ENCODE data around the gene RNF151. TPM values are rescaled to one million over a fixed set of nuclear protein-coding genes. Genes with fewer than 3 reads are reported as not detected.

RNF151 gene
- total RNA-seq, 1 experiment from 2014 or later: 0.28 TPM

DNA sequence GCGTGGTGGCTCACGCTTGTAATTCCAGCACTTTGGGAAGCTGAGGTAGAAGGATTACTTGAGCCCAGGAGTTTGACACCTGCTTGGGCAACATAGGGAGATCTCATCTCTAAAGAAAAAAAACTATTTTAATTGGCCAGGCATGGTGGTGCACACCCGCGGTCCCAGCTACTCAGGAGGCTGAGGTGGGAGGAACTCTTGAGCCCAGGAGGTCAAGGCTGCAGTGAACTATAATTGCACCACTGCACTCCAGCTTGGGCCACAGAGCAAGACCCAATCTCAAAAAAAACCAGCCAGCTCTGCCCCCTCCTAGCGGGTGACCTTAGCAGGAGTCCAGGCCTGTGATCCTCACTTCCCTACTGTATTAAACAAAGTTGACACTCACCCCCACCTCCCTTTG lies 42.6 kb upstream of the RNF151 start:
- H3K4me2 ChIP-seq (ENCODE audit: insufficient read depth, insufficient read length, low read length): peak overlapping the region; percentile 15
- no CpG with 5 or more reads among the region's 5 CpGs for WGBS (ENCODE audit: extremely low coverage, insufficient read length, low lambda C conversion rate)
- H4K5ac ChIP-seq (ENCODE audit: insufficient read length, low read depth, low read length): no peak overlapping the region
- H3K27me3 Mint-ChIP-seq (ENCODE audit: low read depth): peaks cover 69% of the 10 kb centered on the region
- H3T11ph ChIP-seq (ENCODE audit: low read length): no peak overlapping the region
- no peaks in the 10 kb centered on the region for H3K9me3 ChIP-seq (ENCODE audit: control insufficient read depth, low read depth, low read length)
- H4K8ac ChIP-seq (replicated peaks; ENCODE audit: insufficient read length, low read depth, low read length): no peak overlapping the region
- no peak overlapping the region for H3K4ac ChIP-seq (ENCODE audit: low read depth, low read length)
- no peak overlapping the region for H3K18ac ChIP-seq (ENCODE audit: insufficient read length, low read depth, low read length)
- H3K56ac ChIP-seq (ENCODE audit: insufficient read length, low read depth, low read length): no peak overlapping the region
- H4K91ac ChIP-seq (ENCODE audit: insufficient read length, low read depth, low read length): no peak overlapping the region
- H2BK20ac ChIP-seq (ENCODE audit: low read depth, low read length, poor library complexity, severe bottlenecking): no peak overlapping the region
- H2AFZ ChIP-seq (ENCODE audit: low read length): no peak overlapping the region
- no peak overlapping the region for H3K14ac ChIP-seq (ENCODE audit: insufficient read depth, low read length)
- no peak overlapping the region for H2BK5ac ChIP-seq (ENCODE audit: insufficient read length, low read length)
- H4K20me1 ChIP-seq (ENCODE audit: control insufficient read depth, insufficient read depth, insufficient read length): no peaks in the 10 kb centered on the region
- H3K9ac ChIP-seq (ENCODE audit: extremely low read depth, insufficient read length, low read length): no peak overlapping the region
- H3K23ac ChIP-seq (ENCODE audit: insufficient read length, low read depth, low read length): no peak overlapping the region
- no peak overlapping the region for H3K27ac Mint-ChIP-seq
- H2BK12ac ChIP-seq (ENCODE audit: insufficient read length, low read depth, low read length): no peak overlapping the region
- H3K23me2 ChIP-seq (ENCODE audit: insufficient read length, low read depth, low read length, poor library complexity, severe bottlenecking): peaks cover 1% of the 10 kb centered on the region
- peak overlapping the region; percentile 4 to 5; a peak in 1 of 5 replicates for H3K4me3 Mint-ChIP-seq
- H3K27ac ChIP-seq (ENCODE audit: insufficient read length, low read depth, low read length): no peak overlapping the region
- H3K79me2 ChIP-seq (ENCODE audit: insufficient read depth, low read length): no peaks in the 10 kb centered on the region
- peaks cover 12 to 38% of the 10 kb centered on the region in 2 experiments for H3K4me1 Mint-ChIP-seq
- H2BK15ac ChIP-seq (ENCODE audit: low read depth, low read length): no peak overlapping the region
- H3K27me3 ChIP-seq (ENCODE audit: insufficient read depth, low read length): peaks cover 17% of the 10 kb centered on the region; the same call in 1 of the 2 replicates
- H3K9me3 Mint-ChIP-seq: peaks cover 2 to 4% of the 10 kb centered on the region in 2 experiments; a peak in 3 of 5 replicates
- no peaks in the 10 kb centered on the region for H3K79me1 ChIP-seq (ENCODE audit: insufficient read depth, low read depth, low read length, poor library complexity, severe bottlenecking)
- H3K4me1 ChIP-seq (ENCODE audit: insufficient read depth, low read length): no peaks in the 10 kb centered on the region; the same call in 1 of the 2 replicates
- H3K36me3 Mint-ChIP-seq (ENCODE audit: insufficient read depth in 1 of 3, low read depth in 3 of 3): peaks cover 0 to 2% (median 0%) of the 10 kb centered on the region in 3 experiments; a peak in 1 of 7 replicates
- H2BK120ac ChIP-seq (ENCODE audit: low read depth, low read length, poor library complexity, severe bottlenecking): no peak overlapping the region
- TF ChIP-seq, protein P1, sequence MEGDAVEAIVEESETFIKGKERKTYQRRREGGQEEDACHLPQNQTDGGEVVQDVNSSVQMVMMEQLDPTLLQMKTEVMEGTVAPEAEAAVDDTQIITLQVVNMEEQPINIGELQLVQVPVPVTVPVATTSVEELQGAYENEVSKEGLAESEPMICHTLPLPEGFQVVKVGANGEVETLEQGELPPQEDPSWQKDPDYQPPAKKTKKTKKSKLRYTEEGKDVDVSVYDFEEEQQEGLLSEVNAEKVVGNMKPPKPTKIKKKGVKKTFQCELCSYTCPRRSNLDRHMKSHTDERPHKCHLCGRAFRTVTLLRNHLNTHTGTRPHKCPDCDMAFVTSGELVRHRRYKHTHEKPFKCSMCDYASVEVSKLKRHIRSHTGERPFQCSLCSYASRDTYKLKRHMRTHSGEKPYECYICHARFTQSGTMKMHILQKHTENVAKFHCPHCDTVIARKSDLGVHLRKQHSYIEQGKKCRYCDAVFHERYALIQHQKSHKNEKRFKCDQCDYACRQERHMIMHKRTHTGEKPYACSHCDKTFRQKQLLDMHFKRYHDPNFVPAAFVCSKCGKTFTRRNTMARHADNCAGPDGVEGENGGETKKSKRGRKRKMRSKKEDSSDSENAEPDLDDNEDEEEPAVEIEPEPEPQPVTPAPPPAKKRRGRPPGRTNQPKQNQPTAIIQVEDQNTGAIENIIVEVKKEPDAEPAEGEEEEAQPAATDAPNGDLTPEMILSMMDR (conservative IDR thresholded peaks at IDR 0.05): no peak
- DNase-seq: no peak
- no peak overlapping the region for H2AK5ac ChIP-seq (ENCODE audit: insufficient read length, low read length)

Data from H9 (cell line).